Keratinocyte (primary cell): Measurements from ENCODE around the gene LPCAT4. TPM values are rescaled to one million over a fixed set of nuclear protein-coding genes. Genes with fewer than 3 reads are reported as not detected.

Experiments
- DNase-seq: peaks from one replicate; pipeline ENCODE4 v3.0.0-alpha.2; 2011; ENCODE audit warnings: low read depth, missing footprints, low spot score
- FAIRE-seq: peaks from 2 replicates; lab custom pipeline; 2011; peaks lifted over from hg19 to GRCh38; lab: Jason Lieb, UNC
- H2AFZ ChIP-seq: 2 replicates; pipeline ENCODE4 v1.6.0; 2012; ENCODE audit warnings: low read length, control low read depth, inconsistent platforms; ENCODE audit not compliant: control insufficient read depth
- H3K27ac ChIP-seq: 2 replicates; pipeline ENCODE4 v1.5.1; 2011; ENCODE audit warnings: low read length; ENCODE audit not compliant: control insufficient read depth, insufficient read depth
- H3K27me3 ChIP-seq: 3 replicates; pipeline ENCODE4 v1.6.0; 2011; ENCODE audit warnings: low read length; ENCODE audit not compliant: control insufficient read depth, insufficient read depth; ENCODE audit errors: extremely low read depth
- H3K36me3 ChIP-seq, 2 experiments: 2 replicates in 1 of 2; 3 replicates in 1 of 2; pipeline ENCODE4 v1.5.1; 2011; ENCODE audit warnings: low read length in 2 of 2, mild to moderate bottlenecking in 1 of 2; ENCODE audit not compliant: control insufficient read depth in 2 of 2, insufficient read depth in 2 of 2; ENCODE audit errors: extremely low read depth in 1 of 2
- H3K4me1 ChIP-seq: 3 replicates; pipeline ENCODE4 v1.5.1; 2011; ENCODE audit warnings: low read length; ENCODE audit not compliant: control insufficient read depth, insufficient read depth; ENCODE audit errors: extremely low read depth
- H3K4me2 ChIP-seq: 3 replicates; pipeline ENCODE4 v1.6.0; 2011; ENCODE audit warnings: low read depth, low read length; ENCODE audit not compliant: control insufficient read depth, insufficient read depth; ENCODE audit errors: extremely low read depth
- H3K4me3 ChIP-seq, 3 experiments: fragments of 200-600 bp in 1 of 3; sonication (generic) in 1 of 3; 2 replicates in 2 of 3; 3 replicates in 1 of 3; pipeline ENCODE4 v1.5.1; 2011 to 2016; ENCODE audit warnings: low read length in 3 of 3, mild to moderate bottlenecking in 3 of 3, control low read depth in 2 of 3, inconsistent platforms in 1 of 3, low read depth in 1 of 3, mixed read lengths in 1 of 3, mixed run types in 1 of 3, moderate library complexity in 1 of 3; ENCODE audit not compliant: control insufficient read depth in 2 of 3, insufficient read depth in 2 of 3; ENCODE audit errors: extremely low read depth in 1 of 3
- H3K79me2 ChIP-seq: 2 replicates; pipeline ENCODE4 v1.6.0; 2012; ENCODE audit warnings: low read length; ENCODE audit not compliant: control insufficient read depth, insufficient read depth
- H3K9ac ChIP-seq: 3 replicates; pipeline ENCODE4 v1.6.0; 2011; ENCODE audit warnings: low read length; ENCODE audit not compliant: control insufficient read depth, insufficient read depth; ENCODE audit errors: extremely low read depth
- H3K9me1 ChIP-seq: 3 replicates; pipeline ENCODE4 v1.6.0; 2011; ENCODE audit warnings: low read length; ENCODE audit not compliant: control insufficient read depth, insufficient read depth; ENCODE audit errors: extremely low read depth
- H3K9me3 ChIP-seq: 2 replicates; pipeline ENCODE4 v1.5.1; 2012; ENCODE audit warnings: low read depth, low read length; ENCODE audit not compliant: control insufficient read depth
- H4K20me1 ChIP-seq: 3 replicates; pipeline ENCODE4 v1.6.0; 2011; ENCODE audit warnings: low read length; ENCODE audit not compliant: control insufficient read depth, insufficient read depth; ENCODE audit errors: extremely low read depth
- CTCF ChIP-seq, 3 experiments: IDR thresholded peaks in 1 of 3; conservative IDR thresholded peaks in 1 of 3; optimal IDR thresholded peaks in 1 of 3; 2 replicates in 2 of 3; 3 replicates in 1 of 3; pipeline versions ENCODE3 to v1.5.1; 2011; ENCODE audit warnings: low read length in 3 of 3, mild to moderate bottlenecking in 3 of 3, moderate library complexity in 2 of 3, control low read depth in 1 of 3, inconsistent platforms in 1 of 3; ENCODE audit not compliant: insufficient read depth in 2 of 3; ENCODE audit errors: extremely low read depth in 1 of 3
- EZH2 ChIP-seq: IDR thresholded peaks from one replicate; pipeline ENCODE4 v1.6.1; 2012; ENCODE audit warnings: inconsistent platforms, mild to moderate bottlenecking, low read length, moderate library complexity
- dilution Hi-C: fragments of 300-500 bp; cut with MboI; formaldehyde crosslinking; loops from one replicate; pipeline ENCODE4 v1.7.0; 2020; ENCODE audit warnings: low sequenced_read_pairs; ENCODE audit not compliant: extremely low pct_ligation_motif_present
- polyA plus RNA-seq, 5 experiments: library from polyadenylated mRNA; depleted of rRNA in 3 of 5; stranded (reverse) in 3 of 5; stranded (forward) in 1 of 5; unstranded in 1 of 5; fragments of >200 nt; gene quantifications; 1 replicate in 1 of 5; 2 replicates in 3 of 5; 3 replicates in 1 of 5; pipeline versions ENCODE4 v1.2.1 to v1.2.3, GENCODE V29; 2011 to 2012; ENCODE audit warnings: missing spikeins in 2 of 5, low read depth in 1 of 5, low replicate concordance in 1 of 5

Gene LPCAT4
- polyA plus RNA-seq, 1 donor (not counting 4 experiments of a cell fraction or from before 2014, with no cell fraction given) = 43.3 TPM

GRCh38 chr15:34335176-34336032 lies 31.6 kb downstream of the LPCAT4 start:
- Histone ChIP-seq H3K9ac (no peak overlapping the region), H2AFZ (no peak overlapping the region), H3K4me3 (no peak overlapping the region), H3K27ac (no peak overlapping the region), H3K9me1 (no peaks in the 10 kb centered on the region), H3K36me3 (peaks cover 0 to 1% of the 10 kb centered on the region in 2 experiments), H3K9me3 (no peaks in the 10 kb centered on the region), H3K4me1 (peaks cover 6% of the 10 kb centered on the region), H3K79me2 (peaks cover 5% of the 10 kb centered on the region), H4K20me1 (no peaks in the 10 kb centered on the region), H3K4me2 (no peak overlapping the region), H3K27me3 (no peaks in the 10 kb centered on the region)
- FAIRE-seq = no peak
- DNase-seq = no peak
- TF ChIP-seq CTCF (optimal IDR thresholded peaks at IDR 0.05 in 1 of 3, IDR thresholded peaks at IDR 0.05 in 1 of 3, conservative IDR thresholded peaks at IDR 0.05 in 1 of 3; ENCODE audit: extremely low read depth in 1 of 3, insufficient read depth in 2 of 3, low read length in 3 of 3) = no peak
- dilution Hi-C loops = no loop called here

- Histone ChIP-seq H3K4me3 (no peak overlapping the region), H3K36me3 (no peaks in the 10 kb centered on the region), H2AFZ (no peak overlapping the region), H3K9me1 (no peaks in the 10 kb centered on the region), H3K4me2 (no peak overlapping the region), H3K27me3 (no peaks in the 10 kb centered on the region), H3K27ac (no peak overlapping the region), H3K4me1 (peaks cover 6% of the 10 kb centered on the region), H3K79me2 (no peaks in the 10 kb centered on the region), H4K20me1 (no peaks in the 10 kb centered on the region), H3K9ac (no peak overlapping the region), H3K9me3 (no peaks in the 10 kb centered on the region)
- dilution Hi-C loops = no loop called here
- DNase-seq (no peak), FAIRE-seq (no peak)
- TF ChIP-seq CTCF (optimal IDR thresholded peaks at IDR 0.05 in 1 of 3, IDR thresholded peaks at IDR 0.05 in 1 of 3, conservative IDR thresholded peaks at IDR 0.05 in 1 of 3; ENCODE audit: extremely low read depth in 1 of 3, insufficient read depth in 2 of 3, low read length in 3 of 3) (no peak), EZH2 (no peak)
Measured at GRCh38 chr15:34334672-34335071, 32.3 kb downstream of the LPCAT4 start.
